Body of pancreas (tissue), 4 donors: Measurements from ENCODE around the gene FGF3.

Source experiments
- CTCF ChIP-seq, 7 experiments: fragments of 450-650 bp in 4 of 7; fragments of 200-600 bp in 3 of 7; sonication (generic) in 3 of 7; IDR thresholded peaks; one replicate each; pipeline ENCODE4 v1.5.1; 2016 to 2019; ENCODE audit warnings: antibody characterized with exemption in 7 of 7
- POLR2A ChIP-seq, 3 donors: fragments of 450-650 bp; IDR thresholded peaks; one replicate each; pipeline ENCODE4 v1.6.1; 2016; ENCODE audit warnings: antibody characterized with exemption in 3 of 3, mild to moderate bottlenecking in 2 of 3

GRCh38 chr11:69778373-69778772 lies 40.8 kb downstream of the FGF3 start:
- TF ChIP-seq CTCF (IDR thresholded peaks at IDR 0.05) (no peak), POLR2A (IDR thresholded peaks at IDR 0.05) (no peak)
